Activated naive CD4-positive, alpha-beta T cell treated with anti-CD3 and anti-CD28 coated beads, Interleukin-2, amount 10 ng/mL, durations not matched to agents 7 days and 5 days (primary cell): ENCODE results near the gene FMN2.
"Not testable (repeated sequence)": the region's sequence is repeated elsewhere in the genome, so short reads cannot be mapped to it uniquely, and the experiment has no call there.

Experiments
- CTCF ChIA-PET: fragments of 350-600 bp; sonication (Branson Sonifier 250); formaldehyde crosslinking; loops from one replicate; lab custom pipeline; 2021; ENCODE audit warnings: antibody characterized with exemption; lab: Charles Lee
- DNase-seq: peaks from one replicate; pipeline ENCODE4 v3.0.0-alpha.2; 2020
- H3K27ac Mint-ChIP-seq: one replicate; pipeline ENCODE4 v1.8.0; 2021; ENCODE audit warnings: mild to moderate bottlenecking, moderate library complexity, mixed read lengths
- H3K27me3 Mint-ChIP-seq: one replicate; pipeline ENCODE4 v1.8.0; 2021; ENCODE audit warnings: mild to moderate bottlenecking, mixed read lengths
- H3K36me3 Mint-ChIP-seq: one replicate; pipeline ENCODE4 v1.8.0; 2021; ENCODE audit warnings: mixed read lengths
- H3K4me1 Mint-ChIP-seq: one replicate; pipeline ENCODE4 v1.8.0; 2021; ENCODE audit warnings: mixed read lengths
- H3K4me3 Mint-ChIP-seq: one replicate; pipeline ENCODE4 v1.8.0; 2021; ENCODE audit warnings: mild to moderate bottlenecking, moderate library complexity, mixed read lengths
- H3K9me3 Mint-ChIP-seq: one replicate; pipeline ENCODE4 v1.8.0; 2021; ENCODE audit warnings: mixed read lengths

FMN2 gene

DNA sequence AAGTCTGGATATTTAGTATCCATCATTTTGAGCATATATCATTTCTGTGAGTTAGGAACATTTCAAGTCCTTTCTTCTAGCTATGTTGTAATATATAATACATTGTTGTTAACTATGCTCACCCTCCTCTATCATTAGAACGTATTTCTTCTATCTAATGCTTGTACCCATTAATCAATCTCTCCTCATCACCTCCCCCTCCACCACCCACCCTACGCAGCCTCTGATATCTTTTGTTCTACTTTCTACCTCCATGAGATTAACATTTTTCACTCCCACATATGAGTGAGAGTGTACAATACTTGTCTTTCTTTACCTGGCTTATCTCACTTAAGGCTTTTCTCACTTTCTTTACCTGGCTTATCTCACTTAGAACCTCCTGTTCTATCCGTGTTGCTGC, 156.2 kb downstream of the FMN2 start:
- Mint-ChIP-seq H3K27ac (no peak overlapping the region), H3K4me3 (no peak overlapping the region), H3K9me3 (peaks cover 3% of the 10 kb centered on the region), H3K4me1 (no peaks in the 10 kb centered on the region), H3K36me3 (no peaks in the 10 kb centered on the region), H3K27me3 (no peaks in the 10 kb centered on the region)
- CTCF ChIA-PET: no interaction called here
- no peak for DNase-seq

DNA sequence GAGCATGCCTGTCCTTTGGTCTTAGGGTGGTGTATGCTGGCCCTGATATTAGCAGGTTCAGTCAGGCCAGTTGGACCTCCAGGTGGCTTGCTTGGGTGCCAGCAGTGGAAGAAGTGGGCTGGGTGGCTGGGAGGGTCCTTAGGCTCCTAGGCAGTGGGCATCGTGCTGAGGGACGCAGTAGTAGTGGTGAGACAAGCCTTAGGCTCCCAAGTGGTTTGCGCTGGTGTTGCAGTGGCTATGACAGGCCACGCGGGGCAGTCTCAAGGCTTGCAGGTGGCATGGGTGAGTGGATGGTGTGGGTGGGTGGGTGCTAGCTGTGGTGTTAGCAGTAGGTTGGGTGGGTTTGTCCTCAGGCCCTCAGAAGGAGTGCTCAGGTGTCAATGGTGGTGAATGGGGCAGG, 162.3 kb downstream of the FMN2 start:
- peaks cover 15% of the 10 kb centered on the region for H3K9me3 Mint-ChIP-seq
- CTCF ChIA-PET: no interaction called here
- no peak for DNase-seq

DNA sequence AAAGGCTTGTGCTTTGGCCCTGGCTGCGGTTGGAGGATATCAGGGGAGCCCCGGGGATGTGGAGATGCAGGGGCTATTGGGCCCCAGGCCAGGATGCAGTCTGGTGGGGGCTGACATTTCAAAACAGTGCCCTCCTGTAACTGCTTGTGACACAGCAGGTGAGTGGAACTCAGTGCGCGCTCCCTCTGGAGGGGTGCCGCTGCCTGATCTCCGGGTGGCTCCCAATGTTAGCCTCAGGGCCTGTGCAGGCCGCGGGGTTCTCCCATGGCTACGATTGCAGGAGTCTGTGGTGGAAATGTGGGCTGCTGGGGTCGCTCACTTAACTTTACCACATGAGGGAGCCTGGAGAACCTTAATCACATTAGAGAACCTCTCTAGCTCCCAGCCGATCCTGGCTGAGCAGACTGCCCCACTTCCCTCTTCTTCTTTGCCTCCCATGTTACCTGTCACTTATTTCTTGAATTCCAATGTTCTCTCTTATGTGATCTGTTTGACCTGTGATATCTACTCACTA, 163.2 kb downstream of the FMN2 start:
- Mint-ChIP-seq H3K4me3 (no peak overlapping the region), H3K4me1 (no peaks in the 10 kb centered on the region), H3K9me3 (peaks cover 17% of the 10 kb centered on the region), H3K27me3 (no peaks in the 10 kb centered on the region), H3K27ac (no peak overlapping the region), H3K36me3 (no peaks in the 10 kb centered on the region)
- no peak for DNase-seq
- CTCF ChIA-PET: no interaction called here

More for the DNA sequence above, 162.3 kb downstream of the FMN2 start:
- Mint-ChIP-seq H3K4me3 (no peak overlapping the region), H3K4me1 (no peaks in the 10 kb centered on the region), H3K27ac (no peak overlapping the region), H3K27me3 (no peaks in the 10 kb centered on the region), H3K36me3 (no peaks in the 10 kb centered on the region)

DNA sequence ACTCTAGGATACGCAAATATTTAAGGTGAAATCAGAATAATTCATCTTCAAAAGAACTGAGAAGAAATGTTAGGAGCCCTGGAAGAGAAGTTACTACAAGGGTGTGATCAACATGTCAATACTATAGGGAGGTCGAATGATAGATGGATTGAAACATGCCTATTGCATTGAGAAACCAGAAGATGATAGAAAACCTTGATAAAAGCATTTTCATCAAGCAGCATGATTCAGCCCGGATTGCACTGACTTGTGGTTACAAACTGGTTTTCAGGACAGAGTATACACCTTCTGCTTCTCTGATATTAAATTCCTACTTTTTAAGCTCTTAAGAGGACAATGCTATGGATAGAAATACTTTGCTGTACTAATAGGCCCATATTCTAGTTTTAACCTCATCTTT, 164.2 kb downstream of the FMN2 start:
- Mint-ChIP-seq H3K9me3 (peaks cover 17% of the 10 kb centered on the region), H3K4me1 (no peaks in the 10 kb centered on the region), H3K36me3 (no peaks in the 10 kb centered on the region), H3K27ac (no peak overlapping the region), H3K27me3 (no peaks in the 10 kb centered on the region), H3K4me3 (no peak overlapping the region)
- DNase-seq: no peak
- CTCF ChIA-PET: no interaction called here

DNA sequence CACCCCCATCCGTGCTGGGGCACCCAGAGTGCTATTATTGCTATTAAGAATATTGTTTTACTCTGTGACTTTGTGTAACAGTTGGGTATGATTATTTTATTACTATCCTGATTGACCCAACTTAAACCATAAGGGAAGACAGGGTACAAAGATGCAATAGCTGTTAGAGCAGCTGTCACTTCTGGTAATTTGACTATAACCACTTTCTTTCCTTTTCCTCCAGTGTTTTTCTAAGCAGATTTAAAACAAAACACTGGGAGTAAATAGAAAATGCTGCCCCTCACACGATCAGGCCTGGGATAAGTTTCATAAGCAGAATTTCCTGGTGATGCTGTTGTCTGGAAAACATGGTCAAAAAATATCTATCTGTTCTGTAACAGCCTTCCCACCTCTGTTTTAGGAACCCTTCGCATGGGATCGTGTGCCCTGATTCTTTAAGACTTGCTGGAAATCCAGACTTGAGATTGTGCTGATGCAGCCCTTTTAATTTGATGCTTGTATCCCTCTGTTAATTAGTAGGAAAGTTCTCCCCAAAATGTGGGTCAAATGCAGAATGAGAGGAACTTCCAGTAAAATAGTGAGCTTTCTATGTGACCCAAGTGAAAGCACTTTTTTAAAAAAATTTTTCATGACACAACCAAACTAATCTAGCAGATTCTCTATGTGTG, 165.3 kb downstream of the FMN2 start:
- Mint-ChIP-seq H3K4me3 (no peak overlapping the region), H3K27ac (no peak overlapping the region), H3K36me3 (no peaks in the 10 kb centered on the region), H3K27me3 (no peaks in the 10 kb centered on the region), H3K9me3 (peaks cover 17% of the 10 kb centered on the region), H3K4me1 (no peaks in the 10 kb centered on the region)
- no peak for DNase-seq
- CTCF ChIA-PET: no interaction called here

DNA sequence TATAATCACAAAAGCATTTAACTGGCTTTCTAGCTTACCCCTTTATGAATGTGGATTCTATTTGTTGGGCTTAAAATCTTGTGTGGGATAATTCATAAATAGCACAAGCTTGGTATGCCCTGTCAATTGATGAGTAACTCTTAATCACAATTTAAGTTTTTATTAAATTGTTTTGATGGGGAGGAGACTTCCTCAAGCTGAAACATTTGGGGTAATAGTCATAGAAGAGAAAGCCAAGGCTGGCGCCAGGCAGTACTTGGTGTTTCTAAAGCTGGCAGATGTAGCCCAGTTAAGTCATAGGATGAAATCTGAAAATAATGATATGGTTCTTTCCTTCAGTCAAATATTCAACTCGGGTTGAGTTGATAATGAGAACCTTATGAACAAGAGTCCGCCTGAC, 167.2 kb downstream of the FMN2 start:
- CTCF ChIA-PET: no interaction called here
- Mint-ChIP-seq H3K27me3 (no peaks in the 10 kb centered on the region), H3K36me3 (no peaks in the 10 kb centered on the region), H3K4me1 (no peaks in the 10 kb centered on the region), H3K4me3 (no peak overlapping the region), H3K27ac (no peak overlapping the region), H3K9me3 (peaks cover 9% of the 10 kb centered on the region)
- no peak for DNase-seq

DNA sequence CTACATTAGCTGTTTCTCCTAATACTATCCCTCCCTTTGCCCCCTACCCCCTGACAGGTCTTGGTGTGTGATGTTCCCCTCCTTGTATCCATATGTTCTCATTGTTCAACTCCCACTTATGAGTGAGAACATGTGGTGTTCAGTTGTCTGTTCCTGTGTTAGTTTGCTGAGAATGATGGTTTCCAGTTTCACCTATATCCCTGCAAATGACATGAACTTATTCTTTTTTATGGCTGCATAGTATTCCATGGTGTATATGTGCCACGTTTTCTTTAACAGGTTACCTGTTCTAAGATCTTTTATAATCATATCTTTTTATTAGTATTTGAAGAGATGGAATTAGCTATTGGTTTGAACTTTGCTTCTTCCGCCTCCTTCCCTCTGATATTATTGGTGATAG, 172.8 kb downstream of the FMN2 start:
- DNase-seq, H3K27me3 Mint-ChIP-seq, CTCF ChIA-PET, H3K4me1 Mint-ChIP-seq, H3K9me3 Mint-ChIP-seq, H3K36me3 Mint-ChIP-seq, H3K27ac Mint-ChIP-seq, H3K4me3 Mint-ChIP-seq: not testable (repeated sequence)

DNA sequence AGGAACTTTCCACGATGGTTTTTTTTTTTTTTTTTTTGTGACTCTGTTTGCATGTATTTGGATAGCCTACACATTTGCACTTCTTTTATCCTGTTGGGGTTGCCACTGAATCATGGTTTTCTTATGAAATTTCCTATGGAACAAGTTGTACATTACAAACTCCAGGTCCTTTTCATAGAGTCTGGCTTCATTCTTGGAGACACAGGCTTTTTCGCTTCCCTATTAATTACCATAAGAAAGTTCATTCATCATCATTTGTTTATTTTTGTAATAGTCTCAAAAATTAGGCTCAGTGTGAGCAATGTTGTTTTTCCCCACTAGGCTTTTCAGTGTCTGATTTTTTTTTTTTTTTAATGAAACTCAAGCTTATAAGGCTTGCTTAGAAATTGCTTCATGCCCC, 179.4 kb downstream of the FMN2 start:
- DNase-seq: no peak
- peaks cover 10% of the 10 kb centered on the region for H3K9me3 Mint-ChIP-seq
- CTCF ChIA-PET: no interaction called here
- no peaks in the 10 kb centered on the region for H3K36me3 Mint-ChIP-seq
- H3K27me3 Mint-ChIP-seq: no peaks in the 10 kb centered on the region
- H3K4me1 Mint-ChIP-seq: no peaks in the 10 kb centered on the region
- no peak overlapping the region for H3K27ac Mint-ChIP-seq
- H3K4me3 Mint-ChIP-seq: no peak overlapping the region

DNA sequence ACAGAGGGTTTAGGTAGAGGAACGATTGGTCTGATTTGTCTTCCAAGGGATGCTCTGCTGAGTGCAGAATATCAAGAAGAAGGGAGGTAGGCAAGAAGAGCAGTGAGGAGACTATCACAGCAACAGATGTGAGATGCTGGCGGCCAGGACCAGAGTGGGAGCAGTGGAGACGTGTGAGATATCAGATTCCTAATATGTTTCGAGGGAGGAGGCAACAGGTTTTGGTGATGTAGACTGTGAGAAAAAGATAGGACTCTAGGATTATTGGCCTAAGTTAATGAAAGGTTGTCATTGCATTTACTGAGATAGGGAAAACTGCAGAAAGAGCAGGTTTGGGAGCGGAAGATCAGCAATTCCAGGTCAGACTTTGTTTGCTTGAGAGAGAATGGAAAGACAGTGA, 182.9 kb downstream of the FMN2 start:
- no peak overlapping the region for H3K27ac Mint-ChIP-seq
- CTCF ChIA-PET: no interaction called here
- no peak for DNase-seq
- H3K36me3 Mint-ChIP-seq: no peaks in the 10 kb centered on the region
- H3K9me3 Mint-ChIP-seq: peaks cover 10% of the 10 kb centered on the region
- H3K4me3 Mint-ChIP-seq: no peak overlapping the region
- H3K27me3 Mint-ChIP-seq: no peaks in the 10 kb centered on the region
- no peaks in the 10 kb centered on the region for H3K4me1 Mint-ChIP-seq

DNA sequence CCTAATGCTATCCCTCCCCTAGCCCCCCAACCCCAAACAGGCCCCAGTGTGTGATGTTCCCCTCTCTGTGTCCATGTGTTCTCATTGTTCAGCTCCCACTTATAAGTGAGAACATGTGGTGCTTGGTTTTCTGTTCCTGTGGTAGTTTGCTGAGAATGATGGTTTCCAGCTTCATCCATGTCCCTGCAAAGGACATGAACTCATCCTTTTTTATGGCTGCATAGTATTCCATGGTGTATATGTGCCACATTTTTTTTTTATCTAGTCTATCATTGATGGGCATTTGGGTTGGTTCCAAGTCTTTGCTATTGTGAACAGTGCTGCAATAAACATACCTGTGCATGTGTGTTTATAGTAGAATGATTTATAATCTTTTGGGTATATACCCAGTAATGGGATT, 183.5 kb downstream of the FMN2 start:
- H3K27ac Mint-ChIP-seq, CTCF ChIA-PET, H3K4me3 Mint-ChIP-seq, H3K27me3 Mint-ChIP-seq, H3K4me1 Mint-ChIP-seq, H3K36me3 Mint-ChIP-seq, DNase-seq, H3K9me3 Mint-ChIP-seq: not testable (repeated sequence)

DNA sequence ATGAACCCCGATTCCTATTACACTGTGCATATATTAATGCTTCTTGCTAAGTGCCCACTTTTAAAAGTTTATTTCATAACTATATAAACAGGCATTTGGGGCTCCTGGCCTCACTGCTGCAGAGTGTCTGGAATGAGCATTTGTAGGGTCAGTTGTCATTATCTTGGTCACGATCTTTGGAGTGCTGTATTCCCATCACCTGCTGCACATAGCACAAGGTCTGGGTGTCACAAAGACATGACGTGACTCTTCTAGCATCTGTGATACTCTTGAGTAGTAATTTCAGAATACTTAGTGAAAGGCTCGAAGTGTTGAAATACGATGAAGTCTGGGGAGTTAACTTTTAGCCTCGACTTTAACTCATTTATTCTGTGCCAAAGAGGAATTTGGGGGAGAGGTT, 186.4 kb downstream of the FMN2 start:
- Mint-ChIP-seq H3K4me1 (no peaks in the 10 kb centered on the region), H3K27me3 (no peaks in the 10 kb centered on the region), H3K36me3 (no peaks in the 10 kb centered on the region), H3K4me3 (no peak overlapping the region), H3K27ac (no peak overlapping the region), H3K9me3 (peaks cover 4% of the 10 kb centered on the region)
- no peak for DNase-seq
- CTCF ChIA-PET: no interaction called here

DNA sequence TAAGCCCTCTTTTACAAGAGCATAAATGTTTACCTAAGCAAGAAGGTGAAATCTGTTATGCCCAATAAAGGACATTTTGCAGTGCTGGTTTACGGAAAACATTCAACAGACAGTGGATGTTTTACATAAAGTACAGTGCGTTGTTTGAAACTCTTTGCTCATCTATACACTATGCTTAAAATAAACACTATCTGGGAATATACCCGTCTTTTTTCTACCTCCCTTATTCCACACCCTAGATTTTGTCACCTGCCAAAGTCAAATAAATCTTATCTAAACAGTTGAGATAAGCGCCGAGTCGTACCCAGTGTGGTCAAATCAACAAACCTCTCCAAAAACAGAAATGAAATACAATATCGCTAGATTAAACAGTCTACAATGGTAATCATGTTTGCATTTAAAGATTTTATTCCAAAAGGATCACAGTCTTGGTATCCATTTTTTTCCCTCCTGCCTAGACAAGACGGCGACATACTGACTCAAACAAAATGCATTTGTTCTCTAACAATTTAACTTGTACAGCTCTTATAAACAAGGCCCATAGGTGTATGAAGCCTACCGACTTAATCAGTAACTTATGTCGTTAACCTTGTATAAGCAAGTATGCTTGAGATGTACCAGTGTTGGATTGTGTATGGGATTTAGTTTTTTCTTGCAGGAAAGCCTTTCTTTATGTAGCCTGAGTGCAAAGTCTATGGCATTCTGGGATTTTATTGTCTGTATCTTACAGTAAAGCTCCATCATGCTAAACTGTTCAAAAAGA, 189.1 kb downstream of the FMN2 start:
- Mint-ChIP-seq H3K27me3 (no peaks in the 10 kb centered on the region), H3K27ac (no peak overlapping the region), H3K36me3 (no peaks in the 10 kb centered on the region), H3K4me1 (no peaks in the 10 kb centered on the region), H3K9me3 (no peaks in the 10 kb centered on the region), H3K4me3 (no peak overlapping the region)
- DNase-seq: no peak
- CTCF ChIA-PET: no interaction called here

DNA sequence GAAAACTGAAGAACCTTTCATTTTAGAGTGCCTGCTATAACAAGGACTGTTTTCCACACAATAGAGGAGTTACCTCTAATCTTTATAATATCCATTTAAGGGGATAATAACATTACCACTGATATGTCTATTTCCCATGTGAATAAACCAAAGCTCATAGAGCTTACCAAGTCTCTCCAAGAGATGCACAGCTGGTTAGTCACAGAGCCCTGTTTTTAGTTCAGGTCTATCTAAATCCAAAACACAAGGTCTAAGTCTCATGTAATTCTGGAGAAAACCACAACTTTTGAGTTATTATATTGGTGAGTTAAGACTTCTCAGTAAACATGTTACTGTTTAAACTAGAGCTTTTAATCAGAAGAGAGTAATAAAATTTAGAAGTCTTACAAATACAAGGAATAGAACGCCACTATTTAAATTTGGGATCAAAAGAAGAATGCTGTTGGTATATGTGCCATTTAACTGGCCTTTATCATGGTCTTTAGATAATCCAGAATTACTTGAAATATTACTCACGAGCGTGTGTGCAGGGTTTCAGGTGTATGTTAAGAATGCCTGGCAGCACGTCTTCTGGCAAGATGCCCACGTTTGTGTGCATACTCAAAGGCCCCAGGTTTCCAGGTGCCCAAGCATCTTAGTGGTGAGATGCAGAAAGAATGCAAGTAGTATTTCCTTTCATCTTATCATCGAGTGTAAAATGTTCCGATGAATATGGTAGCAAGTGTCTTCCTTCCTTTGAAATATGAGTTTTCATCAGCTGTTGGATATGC, 190.6 kb downstream of the FMN2 start:
- H3K9me3 Mint-ChIP-seq: no peaks in the 10 kb centered on the region
- H3K4me1 Mint-ChIP-seq: no peaks in the 10 kb centered on the region
- CTCF ChIA-PET: no interaction called here
- no peak for DNase-seq
- H3K4me3 Mint-ChIP-seq: no peak overlapping the region
- no peak overlapping the region for H3K27ac Mint-ChIP-seq
- H3K36me3 Mint-ChIP-seq: no peaks in the 10 kb centered on the region
- no peaks in the 10 kb centered on the region for H3K27me3 Mint-ChIP-seq

DNA sequence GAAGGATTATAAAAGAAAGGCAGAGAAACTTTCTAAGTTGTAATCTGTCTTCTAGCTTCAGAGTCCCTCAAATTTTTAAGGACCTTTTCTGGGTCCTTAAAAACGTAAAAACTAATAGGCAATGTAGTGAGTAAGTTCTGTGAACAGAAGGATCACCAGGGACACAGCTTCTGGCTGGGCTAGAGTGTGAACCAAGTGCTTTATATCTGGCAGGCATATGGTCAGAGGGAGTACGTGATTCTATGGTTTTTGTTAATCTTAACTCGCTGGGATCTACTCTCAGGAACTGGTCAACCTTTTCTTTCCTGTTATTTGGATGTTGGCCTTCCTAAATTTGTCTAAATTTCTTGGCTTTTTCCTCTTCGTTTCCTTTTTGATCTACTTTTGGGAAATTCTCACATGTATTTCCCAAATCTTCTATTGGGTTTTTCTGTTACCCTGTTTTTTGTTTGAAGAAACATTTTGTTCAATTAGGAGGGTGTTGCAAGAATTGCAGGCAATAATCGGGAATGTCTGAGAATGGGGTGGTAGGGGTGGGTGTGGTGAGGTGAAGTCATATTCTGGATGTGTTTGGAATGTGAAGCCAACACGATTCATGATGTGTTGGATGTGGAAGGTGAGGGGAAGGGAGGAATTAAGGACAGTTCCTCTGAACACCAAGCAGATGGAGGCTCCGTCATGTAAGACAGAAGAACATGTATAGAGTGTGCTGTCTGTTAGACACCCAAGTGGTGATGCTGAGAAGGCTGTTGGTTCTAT, 193.2 kb downstream of the FMN2 start:
- CTCF ChIA-PET: no interaction called here
- no peaks in the 10 kb centered on the region for H3K4me1 Mint-ChIP-seq
- H3K36me3 Mint-ChIP-seq: no peaks in the 10 kb centered on the region
- H3K27ac Mint-ChIP-seq: no peak overlapping the region
- H3K4me3 Mint-ChIP-seq: no peak overlapping the region
- no peak for DNase-seq
- no peaks in the 10 kb centered on the region for H3K9me3 Mint-ChIP-seq
- H3K27me3 Mint-ChIP-seq: no peaks in the 10 kb centered on the region
